OCI-LY1 (cell line): ENCODE data around the gene RCAN1.

Source experiments
- CTCF ChIP-seq: fragments of 200-600 bp; sonication (generic), shearing (Covaris generic); IDR thresholded peaks from 2 replicates; pipeline ENCODE4 v1.5.1; 2017; ENCODE audit warnings: mild to moderate bottlenecking, antibody characterized with exemption, low read length, moderate library complexity, mixed read lengths
- EZH2 ChIP-seq: fragments of 200-600 bp; sonication (generic), shearing (Covaris generic); IDR thresholded peaks from 2 replicates; pipeline ENCODE4 v1.8.0; 2017; ENCODE audit warnings: borderline replicate concordance, mixed run types, mild to moderate bottlenecking, antibody characterized with exemption, low read length, moderate library complexity, mixed read lengths

GRCh38 chr21:34517039-34517438 is 97.9 kb downstream of the RCAN1 start:
- TF ChIP-seq CTCF: no peak
- TF ChIP-seq EZH2: no peak
